Endometrial microvascular endothelial cells (primary cell): ENCODE data around the gene ATG10. TPM values are rescaled to one million over a fixed set of nuclear protein-coding genes. Genes with fewer than 3 reads are reported as not detected.

ENCODE experiments used
- in situ Hi-C: cut with HindIII; loops from 2 replicates; pipeline ENCODE4 v1.10.0; 2017; ENCODE audit warnings: low sequenced_read_pairs, low pct_unique_long_range_greater_than_20kb; ENCODE audit errors: inconsistent ontology term
- total RNA-seq: library from RNA; depleted of rRNA; stranded (reverse); fragments of >200 nt; gene quantifications from one replicate; pipeline ENCODE4 v1.2.3, GENCODE V29; 2015; ENCODE audit errors: inconsistent ontology term

The ATG10 gene
- total RNA-seq, 1 donor from 2014 or later = 9.9 TPM

- in situ Hi-C loops = loop anchor here (25.0 kb wide), 1 partner anchor 641 kb away; no protein-coding TSS in a partner anchor
These were observed 181.2 kb downstream of the ATG10 start for GRCh38 chr5:82152978-82153481.

GRCh38 chr5:82154776-82155175 is 183.0 kb downstream of the ATG10 start:
- in situ Hi-C loops = loop anchor here (25.0 kb wide), 1 partner anchor 642 kb away; no protein-coding TSS in a partner anchor

GRCh38 chr5:82155305-82155704 is 183.5 kb downstream of the ATG10 start:
- in situ Hi-C loops = loop anchor here (25.0 kb wide), 1 partner anchor 643 kb away; no protein-coding TSS in a partner anchor

DNA sequence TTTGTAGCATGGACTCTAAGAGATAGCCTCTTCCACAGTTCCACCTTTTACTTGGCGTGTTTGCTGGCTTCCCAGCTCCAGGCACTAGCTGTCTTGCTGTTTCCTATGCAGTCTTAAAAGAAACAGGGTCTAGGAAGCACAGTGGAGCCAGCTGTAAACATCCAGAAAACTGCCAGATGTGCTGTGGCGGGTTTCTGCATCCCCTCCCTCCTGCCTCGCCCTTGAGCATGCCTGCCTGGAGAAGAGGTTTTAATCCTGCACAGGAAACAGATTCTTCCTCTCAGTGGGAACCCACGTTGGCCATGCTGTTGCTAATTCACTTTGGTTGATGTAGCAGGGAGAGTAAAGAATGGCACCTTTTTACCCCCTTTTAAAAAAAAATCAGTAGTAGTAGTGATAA is 185.1 kb downstream of the ATG10 start:
- in situ Hi-C loops = loop anchor here (25.0 kb wide), 1 partner anchor 645 kb away; no protein-coding TSS in a partner anchor

DNA sequence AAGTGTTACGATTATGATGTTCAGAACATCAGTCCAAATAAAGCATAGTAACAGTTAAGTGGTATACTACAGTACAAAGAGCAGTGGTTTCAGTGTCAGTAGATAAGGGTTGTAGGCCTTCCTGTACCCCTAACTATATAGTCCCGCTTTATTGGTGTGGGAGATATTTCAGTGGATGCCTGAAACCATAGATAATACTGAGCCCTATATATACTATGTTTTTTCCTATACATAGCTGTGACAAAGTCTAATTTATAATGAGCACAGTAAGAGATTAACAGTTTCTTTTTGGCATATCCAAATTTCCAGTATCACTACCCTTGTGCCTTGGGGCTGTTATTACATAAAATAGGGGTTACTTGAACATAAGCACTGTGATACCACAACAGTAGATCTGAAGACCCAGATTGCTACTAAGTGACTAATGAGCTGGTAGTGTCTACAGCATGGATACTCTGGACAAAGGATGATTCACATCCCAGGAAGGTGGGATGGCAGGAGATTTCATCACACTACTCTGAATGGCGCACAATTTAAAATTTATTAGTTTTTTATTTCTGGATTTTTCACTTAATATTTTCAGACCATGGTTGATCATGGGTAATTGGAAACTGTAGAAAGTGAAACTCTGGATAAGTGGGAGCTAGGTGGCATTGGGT is 187.1 kb downstream of the ATG10 start:
- in situ Hi-C loops = loop anchor here (25.0 kb wide), 1 partner anchor 647 kb away; no protein-coding TSS in a partner anchor

DNA sequence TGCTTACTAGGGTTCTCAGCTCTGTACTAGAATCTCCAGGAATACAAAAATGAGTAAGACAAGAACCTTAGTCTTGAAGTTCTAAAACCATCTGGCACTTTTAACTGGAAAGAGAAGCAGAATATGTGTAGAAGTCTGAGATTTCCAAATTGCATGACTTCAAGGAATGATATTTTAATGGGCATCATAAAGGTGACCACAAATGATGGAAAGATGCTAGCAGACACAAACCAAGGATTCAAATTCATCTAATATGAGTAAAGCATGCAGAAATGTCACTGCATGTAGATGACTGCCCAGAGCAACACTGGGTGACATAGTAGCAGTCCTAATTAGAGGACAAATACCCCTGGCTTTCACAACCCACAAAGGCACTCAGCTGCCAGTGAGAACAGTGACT is 189.1 kb downstream of the ATG10 start:
- in situ Hi-C loops = loop anchor here (25.0 kb wide), 1 partner anchor 649 kb away; no protein-coding TSS in a partner anchor

GRCh38 chr5:82162573-82162972 is 190.8 kb downstream of the ATG10 start:
- in situ Hi-C loops = loop anchor here (25.0 kb wide), 1 partner anchor 650 kb away; no protein-coding TSS in a partner anchor

DNA sequence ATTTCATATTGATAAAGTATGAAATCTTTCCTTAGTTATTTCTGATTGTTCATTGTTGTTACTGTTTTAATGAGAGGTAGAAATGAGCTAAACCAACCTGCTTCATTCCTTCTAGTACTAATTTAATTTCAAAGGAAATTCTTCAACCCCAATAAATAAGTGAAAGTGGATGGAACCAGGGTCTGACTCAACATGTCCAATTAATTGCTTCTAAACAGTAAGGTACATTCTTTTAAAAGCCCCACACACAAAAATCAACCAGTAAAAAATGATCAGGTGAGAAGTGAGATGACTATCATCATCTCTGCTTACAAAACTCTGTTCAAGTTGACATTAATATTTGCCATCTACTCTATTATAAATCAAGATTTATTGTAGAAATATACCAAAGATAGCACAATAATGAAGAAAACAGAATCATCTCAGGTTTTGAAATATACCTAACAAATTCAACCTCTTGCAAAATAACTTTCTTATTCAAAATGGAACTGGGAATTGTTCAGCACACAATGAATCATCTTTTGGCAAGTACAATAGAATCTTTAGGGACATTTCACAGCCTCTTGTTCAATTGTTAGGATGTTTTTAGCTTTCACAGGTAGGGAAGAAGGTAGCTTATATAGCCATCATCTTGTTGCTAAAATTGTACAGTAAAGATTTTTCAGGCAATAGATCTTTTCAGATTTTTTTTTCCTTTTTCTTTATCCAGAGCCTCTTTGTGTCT is 191.8 kb downstream of the ATG10 start:
- in situ Hi-C loops = loop anchor here (25.0 kb wide), 1 partner anchor 651 kb away; no protein-coding TSS in a partner anchor

- in situ Hi-C loops = loop anchor here (25.0 kb wide), 1 partner anchor 652 kb away; no protein-coding TSS in a partner anchor
These were observed 192.6 kb downstream of the ATG10 start for GRCh38 chr5:82164176-82164976.

- in situ Hi-C loops = loop anchor here (25.0 kb wide), 1 partner anchor 653 kb away; no protein-coding TSS in a partner anchor
These were observed 193.3 kb downstream of the ATG10 start for GRCh38 chr5:82164977-82165713.

- in situ Hi-C loops = loop anchor here (25.0 kb wide), 1 partner anchor 654 kb away; no protein-coding TSS in a partner anchor
These were observed 194.1 kb downstream of the ATG10 start for GRCh38 chr5:82165740-82166530.

- in situ Hi-C loops = loop anchor here (25.0 kb wide), 1 partner anchor 655 kb away; no protein-coding TSS in a partner anchor
These were observed 195.6 kb downstream of the ATG10 start for GRCh38 chr5:82167372-82167935.

GRCh38 chr5:82168294-82168693 is 196.5 kb downstream of the ATG10 start:
- in situ Hi-C loops = loop anchor here (25.0 kb wide), 1 partner anchor 656 kb away; no protein-coding TSS in a partner anchor

DNA sequence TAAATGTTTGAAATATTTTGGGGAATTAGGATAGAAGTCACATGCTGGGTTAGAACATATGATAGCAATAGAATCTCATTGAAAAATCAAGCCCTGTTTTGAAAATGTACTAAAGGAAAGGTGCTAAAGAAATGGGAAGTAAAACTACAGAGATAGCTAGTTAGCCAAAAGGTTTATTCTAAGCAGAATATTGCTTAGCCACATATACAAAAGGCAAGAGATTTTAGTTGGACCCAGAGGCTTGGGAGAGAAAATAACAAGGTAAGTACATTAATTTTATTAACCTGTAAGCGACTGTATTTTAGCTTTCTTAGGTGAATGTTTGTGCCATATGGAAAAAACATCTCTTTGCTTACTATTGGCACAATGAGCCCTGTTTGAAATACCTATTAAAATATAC is 198.1 kb downstream of the ATG10 start:
- in situ Hi-C loops = loop anchor here (25.0 kb wide), 1 partner anchor 658 kb away; no protein-coding TSS in a partner anchor

GRCh38 chr5:82174128-82174918 is 202.5 kb downstream of the ATG10 start:
- in situ Hi-C loops = loop anchor here (25.0 kb wide), 1 partner anchor 662 kb away; no protein-coding TSS in a partner anchor

- in situ Hi-C loops = loop anchor here (25.0 kb wide), 1 partner anchor 663 kb away; no protein-coding TSS in a partner anchor
These were observed 203.0 kb downstream of the ATG10 start for GRCh38 chr5:82174919-82175219.
